ENCODE data around the gene HIBCH. TPM values are rescaled to one million over a fixed set of nuclear protein-coding genes. Genes with fewer than 3 reads are reported as not detected.

HIBCH gene
- total RNA-seq, 2 experiments from 2014 or later, result 15.6 to 29.7 TPM

- Histone ChIP-seq H3K4me2 (ENCODE audit: low read length) (peak overlapping the region; percentile 52), H3K79me2 (ENCODE audit: insufficient read depth, low read depth, low read length) (no peaks in the 10 kb centered on the region), H2AFZ (ENCODE audit: low read length) (peak overlapping the region; percentile 37; the same call in 1 of the 2 replicates), H3K27ac (ENCODE audit: low read depth, low read length, poor library complexity, severe bottlenecking) (no peak overlapping the region), H3K9me2 (ENCODE audit: insufficient read depth, low read length) (no peaks in the 10 kb centered on the region), H3K9me3 (ENCODE audit: low read length) (no peaks in the 10 kb centered on the region), H3K36me3 (ENCODE audit: insufficient read depth, low read length) (no peaks in the 10 kb centered on the region), H4K20me1 (ENCODE audit: insufficient read depth, low read length) (no peaks in the 10 kb centered on the region), H3K4me3 (ENCODE audit: low read depth, low read length, poor library complexity, severe bottlenecking) (no peak overlapping the region), H3K4me1 (ENCODE audit: insufficient read depth, low read length, poor library complexity, severe bottlenecking) (no peaks in the 10 kb centered on the region)
- intact Hi-C loops (cut with micrococcal nuclease; ENCODE audit: unreplicated experiment), result no loop called here
- no peak for DNase-seq (ENCODE audit: low spot score)
- POLR2A ChIA-PET, result no interaction called here
- TF ChIP-seq EZH2phosphoT487 (IDR thresholded peaks at IDR 0.05; ENCODE audit: borderline replicate concordance, low read depth, low read length) (no peak), CTCF (conservative IDR thresholded peaks at IDR 0.05; ENCODE audit: low read length) (no peak)
- CTCF ChIA-PET (ENCODE audit: unreplicated experiment), result no interaction called here
- BruUV-seq (replicated peaks), result no TSS peak
These were observed 23.5 kb upstream of the HIBCH start for GRCh38 chr2:190343089-190343535.

GRCh38 chr2:190342611-190343010, 23.0 kb upstream of the HIBCH start:
- intact Hi-C loops (cut with micrococcal nuclease; ENCODE audit: unreplicated experiment), result no loop called here
- POLR2A ChIA-PET, result no interaction called here
- H3K4me2 ChIP-seq (ENCODE audit: low read length), result no peak overlapping the region

More at GRCh38 chr2:190342611-190343010, 23.0 kb upstream of the HIBCH start:
- H3K9me3 ChIP-seq (ENCODE audit: low read length), result no peaks in the 10 kb centered on the region
- H4K20me1 ChIP-seq (ENCODE audit: insufficient read depth, low read length), result no peaks in the 10 kb centered on the region
- H3K4me1 ChIP-seq (ENCODE audit: insufficient read depth, low read length, poor library complexity, severe bottlenecking), result no peaks in the 10 kb centered on the region
- H3K36me3 ChIP-seq (ENCODE audit: insufficient read depth, low read length), result no peaks in the 10 kb centered on the region
- BruUV-seq (replicated peaks), result no TSS peak
- CTCF ChIA-PET (ENCODE audit: unreplicated experiment), result no interaction called here
- no peak overlapping the region for H3K27ac ChIP-seq (ENCODE audit: low read depth, low read length, poor library complexity, severe bottlenecking)
- H2AFZ ChIP-seq (ENCODE audit: low read length), result no peak overlapping the region
- H3K79me2 ChIP-seq (ENCODE audit: insufficient read depth, low read depth, low read length), result no peaks in the 10 kb centered on the region
- H3K4me3 ChIP-seq (ENCODE audit: low read depth, low read length, poor library complexity, severe bottlenecking), result no peak overlapping the region
- DNase-seq (ENCODE audit: low spot score), result no peak
- TF ChIP-seq CTCF (conservative IDR thresholded peaks at IDR 0.05; ENCODE audit: low read length) (no peak), EZH2phosphoT487 (IDR thresholded peaks at IDR 0.05; ENCODE audit: borderline replicate concordance, low read depth, low read length) (no peak)
- H3K9me2 ChIP-seq (ENCODE audit: insufficient read depth, low read length), result no peaks in the 10 kb centered on the region
